ENCODE results near the gene MSMB. TPM values are rescaled to one million over a fixed set of nuclear protein-coding genes. Genes with fewer than 3 reads are reported as not detected.

MSMB gene
- total and polyA plus RNA-seq, 9 of the 15 experiments (the other 6 are each of a cell fraction or from before 2014, with no cell fraction given) = 0.21 to 0.60 TPM; not detected in 7

DNA sequence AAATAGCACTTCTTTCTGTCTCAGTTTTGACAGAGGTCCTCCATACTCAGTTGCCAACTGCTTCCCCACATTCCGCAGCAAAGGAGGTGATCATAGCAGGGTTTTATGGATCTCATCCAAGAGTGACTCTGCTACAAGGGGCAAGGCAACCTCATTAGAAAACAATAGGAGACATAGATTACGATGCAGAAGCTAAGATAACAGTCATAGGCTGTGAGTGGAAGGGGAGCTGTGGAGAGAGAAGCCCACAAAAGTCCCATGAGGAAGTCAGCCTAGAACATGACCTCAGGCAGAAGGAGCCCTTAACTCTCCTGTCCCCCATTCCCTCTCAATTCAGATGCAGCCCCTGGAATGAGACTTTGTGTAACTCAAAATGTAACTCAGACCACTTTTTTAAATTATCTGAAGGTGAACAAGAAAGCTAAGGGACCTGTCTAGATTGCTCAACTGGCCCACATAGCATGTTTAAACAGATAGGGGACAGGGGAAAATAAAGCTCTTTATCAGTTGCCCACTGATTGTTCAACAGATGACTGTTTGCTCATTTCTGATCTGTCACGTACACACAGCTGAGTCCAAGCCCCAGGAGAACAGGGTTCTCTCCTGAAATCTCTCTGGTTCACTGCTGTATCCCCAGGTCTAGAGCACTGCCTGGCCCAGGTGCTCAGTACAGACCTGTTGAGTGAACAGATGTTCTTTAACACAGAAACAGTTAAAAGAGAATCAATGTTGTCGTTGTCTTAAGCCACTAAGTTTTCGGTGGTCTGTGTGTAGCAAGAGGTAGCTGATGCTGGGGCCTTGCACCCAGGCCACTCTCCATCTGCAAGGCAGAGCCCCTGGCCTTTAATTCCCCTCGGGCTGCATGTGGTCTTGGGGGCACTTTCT is 14.2 kb downstream of the MSMB start:
- peak; percentile 40 to 68 (median 53) for DNase-seq (ENCODE audit: extremely low read depth in 1 of 4, low spot score in 3 of 4)
- 0 out of 2 replicates have a peak, but pooled peaks have one; percentile 23 for TF ChIP-seq HIVEP1 (CRISPR knock-in tag; IDR thresholded peaks at IDR 0.05)
- 0 out of 2 replicates have a peak, but pooled peaks have one; percentile 42 for TF ChIP-seq BACH1 (tag; IDR thresholded peaks at IDR 0.05)
- peak; percentile 29; the same call in 1 of the 2 replicates for TF ChIP-seq NCOA1 (IDR thresholded peaks at IDR 0.05; ENCODE audit: low read depth)
- no peak for TF ChIP-seq ZNF239 (CRISPR knock-in tag; IDR thresholded peaks at IDR 0.05)
- no peak for TF ChIP-seq PHB (CRISPR knock-in tag; IDR thresholded peaks at IDR 0.05)
- peak; percentile 47; the same call in 1 of the 2 replicates for TF ChIP-seq ATF7 (IDR thresholded peaks at IDR 0.05)
- TF ChIP-seq, protein P1, sequence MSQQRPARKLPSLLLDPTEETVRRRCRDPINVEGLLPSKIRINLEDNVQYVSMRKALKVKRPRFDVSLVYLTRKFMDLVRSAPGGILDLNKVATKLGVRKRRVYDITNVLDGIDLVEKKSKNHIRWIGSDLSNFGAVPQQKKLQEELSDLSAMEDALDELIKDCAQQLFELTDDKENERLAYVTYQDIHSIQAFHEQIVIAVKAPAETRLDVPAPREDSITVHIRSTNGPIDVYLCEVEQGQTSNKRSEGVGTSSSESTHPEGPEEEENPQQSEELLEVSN (IDR thresholded peaks at IDR 0.05; ENCODE audit: borderline replicate concordance in 1 of 2, extremely low read depth in 1 of 2, insufficient read depth in 1 of 2, insufficient read length in 1 of 2, low read depth in 1 of 2, low read length in 1 of 2, poor library complexity in 1 of 2, severe bottlenecking in 1 of 2) = no peak
- TF ChIP-seq POLR2AphosphoS5 (IDR thresholded peaks at IDR 0.05; ENCODE audit: control insufficient read depth, insufficient read depth, low read depth, low read length) = peak; percentile 41; the same call in 1 of the 2 replicates
- no peak for TF ChIP-seq BMI1 (IDR thresholded peaks at IDR 0.05; ENCODE audit: low read length)
- no peak for TF ChIP-seq NFATC3 (IDR thresholded peaks at IDR 0.05)
- TF ChIP-seq, protein P2, sequence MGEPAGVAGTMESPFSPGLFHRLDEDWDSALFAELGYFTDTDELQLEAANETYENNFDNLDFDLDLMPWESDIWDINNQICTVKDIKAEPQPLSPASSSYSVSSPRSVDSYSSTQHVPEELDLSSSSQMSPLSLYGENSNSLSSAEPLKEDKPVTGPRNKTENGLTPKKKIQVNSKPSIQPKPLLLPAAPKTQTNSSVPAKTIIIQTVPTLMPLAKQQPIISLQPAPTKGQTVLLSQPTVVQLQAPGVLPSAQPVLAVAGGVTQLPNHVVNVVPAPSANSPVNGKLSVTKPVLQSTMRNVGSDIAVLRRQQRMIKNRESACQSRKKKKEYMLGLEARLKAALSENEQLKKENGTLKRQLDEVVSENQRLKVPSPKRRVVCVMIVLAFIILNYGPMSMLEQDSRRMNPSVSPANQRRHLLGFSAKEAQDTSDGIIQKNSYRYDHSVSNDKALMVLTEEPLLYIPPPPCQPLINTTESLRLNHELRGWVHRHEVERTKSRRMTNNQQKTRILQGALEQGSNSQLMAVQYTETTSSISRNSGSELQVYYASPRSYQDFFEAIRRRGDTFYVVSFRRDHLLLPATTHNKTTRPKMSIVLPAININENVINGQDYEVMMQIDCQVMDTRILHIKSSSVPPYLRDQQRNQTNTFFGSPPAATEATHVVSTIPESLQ (CRISPR knock-in tag; IDR thresholded peaks at IDR 0.05) = no peak
- TF ChIP-seq ZNF551 (CRISPR knock-in tag; IDR thresholded peaks at IDR 0.05) = no peak
- no peak for TF ChIP-seq ZFX (CRISPR knock-in tag; IDR thresholded peaks at IDR 0.05)
- TF ChIP-seq, protein P3, sequence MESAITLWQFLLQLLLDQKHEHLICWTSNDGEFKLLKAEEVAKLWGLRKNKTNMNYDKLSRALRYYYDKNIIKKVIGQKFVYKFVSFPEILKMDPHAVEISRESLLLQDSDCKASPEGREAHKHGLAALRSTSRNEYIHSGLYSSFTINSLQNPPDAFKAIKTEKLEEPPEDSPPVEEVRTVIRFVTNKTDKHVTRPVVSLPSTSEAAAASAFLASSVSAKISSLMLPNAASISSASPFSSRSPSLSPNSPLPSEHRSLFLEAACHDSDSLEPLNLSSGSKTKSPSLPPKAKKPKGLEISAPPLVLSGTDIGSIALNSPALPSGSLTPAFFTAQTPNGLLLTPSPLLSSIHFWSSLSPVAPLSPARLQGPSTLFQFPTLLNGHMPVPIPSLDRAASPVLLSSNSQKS (CRISPR knock-in tag; IDR thresholded peaks at IDR 0.05) = no peak
- no peak for TF ChIP-seq PRPF4 (IDR thresholded peaks at IDR 0.05; ENCODE audit: insufficient read depth, low read depth, low read length, poor library complexity, severe bottlenecking)
- TF ChIP-seq MAZ (CRISPR knock-in tag; conservative IDR thresholded peaks at IDR 0.05 in 1 of 2, IDR thresholded peaks at IDR 0.05 in 1 of 2) = no peak
- no peak for TF ChIP-seq TFAM (CRISPR knock-in tag; conservative IDR thresholded peaks at IDR 0.05)
- TF ChIP-seq ZNF384 (IDR thresholded peaks at IDR 0.05; ENCODE audit: low read depth, low read length) = no peak

More for the DNA sequence above, 14.2 kb downstream of the MSMB start:
- intact Hi-C loops (cut with micrococcal nuclease) = no loop called here
- H3K36me3 ChIP-seq (ENCODE audit: control insufficient read depth, insufficient read depth, low read length) = peaks cover 13% of the 10 kb centered on the region; the same call in 2 of the 3 replicates
- peaks cover 29 to 47% of the 10 kb centered on the region in 2 experiments for H3K4me1 ChIP-seq (replicated peaks in 1 of 2; ENCODE audit: control insufficient read depth in 2 of 2, insufficient read depth in 2 of 2, low read length in 2 of 2)
- H3K9ac ChIP-seq (ENCODE audit: insufficient read depth in 1 of 2, low read depth in 2 of 2, low read length in 2 of 2) = peak overlapping the region; percentile 15 to 35; a peak in 3 of 4 replicates
- BruUV-seq (replicated peaks) = no TSS peak
- FAIRE-seq = no peak
- no peaks in the 10 kb centered on the region for H3K27me3 ChIP-seq (ENCODE audit: control insufficient read depth in 2 of 2, insufficient read depth in 2 of 2, low read length in 2 of 2)
- no peaks in the 10 kb centered on the region for H3K9me3 ChIP-seq (replicated peaks; ENCODE audit: control insufficient read depth, insufficient read depth, low read depth, low read length)
- H3K79me2 ChIP-seq (ENCODE audit: control insufficient read depth, insufficient read depth, low read length) = peaks cover 36% of the 10 kb centered on the region
- H3K4me3 ChIP-seq = no peak overlapping the region
- ChIA-PET CTCF (ENCODE audit: low intra/inter-chr PET ratio) (no interaction called here), POLR2A (interaction anchor here (0.6 to 1.4 kb wide), 7 partner anchors 8 to 30 kb away, joined by 3 to 7 read pairs (median 4); no protein-coding TSS in a partner anchor)
- peaks cover 3% of the 10 kb centered on the region for H3K9me1 ChIP-seq (ENCODE audit: control insufficient read depth, insufficient read depth, low read length)
- peak overlapping the region; percentile 58 for H3K4me2 ChIP-seq (ENCODE audit: insufficient read depth, low read length)
- 0 out of 2 replicates have a peak, but pooled peaks cover 5% of the 10 kb centered on the region for H4K20me1 ChIP-seq (replicated peaks; ENCODE audit: control insufficient read depth, insufficient read depth, low read length)
- in situ Hi-C loops (cut with MboI) = no loop called here
- peak overlapping the region; percentile 93 for H2AFZ ChIP-seq (ENCODE audit: low read depth, low read length)
- ATAC-seq = no peak; the same call in 1 of the 3 replicates
- 42% methylated on average over 6 of the region's 6 CpGs for WGBS (ENCODE audit: insufficient coverage, low coverage, missing lambda C conversion rate)
- peak overlapping the region; percentile 69 for H3K27ac ChIP-seq (ENCODE audit: extremely low read depth, low read depth, low read length)
